ENCODE results near the gene TEC.
A peak's percentile ranks its signal among the peaks of the same experiment; 100 is the strongest.
"Not testable (repeated sequence)": the region's sequence is repeated elsewhere in the genome, so short reads cannot be mapped to it uniquely, and the experiment has no call there.

Gene TEC

DNA sequence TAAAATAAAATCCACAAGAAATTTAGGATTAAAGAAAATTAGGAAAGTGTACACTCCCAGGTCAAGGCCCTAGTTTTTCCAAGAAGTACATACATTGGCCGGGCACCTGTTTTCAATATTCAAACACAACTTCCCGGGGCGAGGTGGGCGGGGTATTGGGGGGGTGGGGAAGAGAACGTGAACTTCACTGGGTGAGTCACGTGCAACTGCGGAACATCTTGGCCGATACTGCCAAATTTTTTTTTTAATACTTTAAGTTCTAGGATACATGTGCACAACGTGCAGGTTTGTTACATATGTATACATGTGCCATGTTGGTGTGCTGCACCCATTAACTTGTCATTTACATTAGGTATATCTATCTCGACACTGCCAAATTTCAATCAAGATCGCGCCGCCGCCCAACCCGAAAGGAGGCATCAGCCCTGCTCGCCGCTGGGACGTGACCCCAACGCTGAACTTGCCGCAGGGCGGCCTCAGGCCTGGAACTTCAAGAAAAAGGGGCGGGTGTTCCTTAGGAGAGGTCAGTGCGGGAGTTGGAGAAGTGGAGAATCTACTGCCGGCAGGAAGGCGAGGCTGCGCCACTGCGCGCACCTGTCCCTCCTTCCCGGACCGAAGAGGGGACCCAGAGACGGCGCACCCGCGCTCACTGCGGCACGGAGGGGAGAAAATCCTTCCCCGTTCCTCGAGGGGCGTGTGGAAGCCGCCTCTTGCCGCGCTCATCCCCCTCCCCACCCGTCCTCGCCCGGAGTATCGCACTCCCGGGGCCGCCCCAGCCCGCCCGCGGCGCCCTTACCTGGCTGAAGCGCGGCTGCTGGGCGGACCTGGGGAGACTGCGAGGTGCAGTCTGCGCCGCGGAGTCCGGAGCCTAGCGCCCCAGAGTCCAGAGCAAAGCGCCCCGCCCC lies at the start of gene TEC:
Gene TEC, minus strand, starts transcription at position 883 of the 905 bp plus-strand sequence. CDS start 41,224 bp downstream, outside the sequence.
- peak in 1 of 2 donors; percentile 17 for DNase-seq (ENCODE audit: low read depth in 2 of 2)

DNA sequence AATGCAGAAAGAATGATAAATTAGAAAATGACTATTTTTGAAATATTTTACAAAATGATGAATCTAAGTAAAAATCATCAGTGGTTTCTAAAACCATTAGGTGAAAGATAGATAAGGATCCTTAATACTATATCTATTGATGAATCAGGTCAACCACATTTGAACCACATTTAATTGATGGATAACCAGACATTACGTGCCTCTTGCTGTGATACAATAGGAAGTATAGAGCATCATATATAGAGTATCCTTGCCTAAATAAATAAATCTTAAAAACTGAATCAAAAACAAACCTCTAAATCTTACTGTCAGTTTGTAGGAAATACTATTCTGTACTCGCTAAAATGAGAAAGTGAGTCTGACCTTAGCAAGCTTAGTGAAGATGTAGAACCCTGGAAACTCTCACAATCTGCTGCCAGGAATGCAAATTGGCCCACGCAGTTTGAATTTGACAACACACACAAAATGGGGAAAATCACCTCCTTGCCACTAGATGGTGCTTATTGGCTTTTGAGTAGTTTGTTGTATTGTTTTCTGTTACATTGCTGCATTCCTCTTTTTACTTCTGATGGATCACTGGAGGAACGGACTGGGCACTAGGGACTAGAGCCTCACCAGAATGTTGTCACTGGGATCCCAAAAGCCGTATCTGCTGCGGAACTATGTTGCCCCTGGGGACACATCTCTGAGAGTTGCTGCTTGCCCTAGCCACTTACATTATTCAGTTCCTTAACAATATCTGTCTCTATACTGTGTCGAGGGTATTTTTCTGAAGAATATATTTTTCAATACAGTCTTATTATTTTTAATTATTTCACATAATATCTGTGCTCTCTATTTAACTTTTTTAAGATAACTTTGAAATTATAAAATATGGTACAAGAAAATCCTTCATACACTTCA lies 46.3 kb upstream of the TEC start:
- peak in 1 of 2 donors; percentile 4 for DNase-seq (ENCODE audit: low read depth in 2 of 2)

DNA sequence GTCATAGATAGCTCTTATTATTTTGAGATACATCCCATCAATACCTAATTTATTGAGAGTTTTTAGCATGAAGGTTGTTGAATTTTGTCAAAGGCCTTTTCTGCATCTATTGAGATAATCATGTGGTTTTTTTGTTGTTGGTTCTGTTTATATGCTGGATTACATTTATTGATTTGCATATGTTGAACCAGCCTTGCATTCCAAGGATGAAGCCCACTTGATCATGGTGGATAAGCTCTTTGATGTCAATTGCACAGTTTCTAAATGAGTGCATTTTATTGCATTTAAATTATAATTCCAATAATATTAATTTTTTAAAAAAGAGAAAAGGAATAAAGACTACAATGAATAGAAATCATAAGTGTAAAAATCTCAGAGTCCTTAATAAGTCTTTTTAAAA lies 45.1 kb upstream of the TEC start:
- DNase-seq (ENCODE audit: low read depth in 2 of 2): not testable (repeated sequence)

DNA sequence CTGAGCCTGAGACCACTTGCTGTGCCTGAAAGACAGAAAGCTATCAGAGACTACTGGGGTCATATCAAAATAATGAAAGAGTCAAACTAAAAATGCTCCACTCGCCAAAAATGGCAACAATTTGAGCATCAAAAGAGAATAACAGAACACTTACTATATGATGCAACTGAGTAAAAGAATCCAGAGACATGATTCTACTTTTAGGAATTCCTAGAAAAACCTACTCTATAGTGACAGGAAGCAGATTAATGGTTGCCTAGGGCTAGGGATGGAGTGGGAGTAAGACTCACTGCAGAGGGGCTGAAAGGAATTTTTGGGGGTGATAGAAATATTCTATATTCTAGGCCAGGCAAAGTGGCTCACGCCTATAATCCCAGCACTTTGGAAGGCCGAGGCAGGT lies 42.3 kb upstream of the TEC start:
- DNase-seq (ENCODE audit: low read depth in 2 of 2): no peak

DNA sequence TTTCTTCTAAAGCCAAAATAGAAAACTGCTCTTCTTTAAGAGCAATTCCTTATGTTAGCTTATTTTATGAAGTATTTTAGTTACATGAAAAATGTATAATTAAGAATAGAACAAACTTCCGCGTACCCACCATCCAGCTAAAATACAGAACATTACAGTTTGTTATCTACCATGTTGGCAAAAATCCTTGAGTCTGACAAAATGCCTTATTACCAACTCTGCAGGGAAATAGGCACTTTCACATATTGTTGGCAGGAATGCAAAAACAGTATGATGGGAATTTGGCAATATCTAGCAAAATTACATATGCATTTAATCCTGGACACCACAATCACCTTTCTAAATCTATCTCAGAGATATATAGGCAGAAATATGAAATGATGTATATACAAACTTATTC lies 39.3 kb upstream of the TEC start:
- no peak for DNase-seq (ENCODE audit: low read depth in 2 of 2)

DNA sequence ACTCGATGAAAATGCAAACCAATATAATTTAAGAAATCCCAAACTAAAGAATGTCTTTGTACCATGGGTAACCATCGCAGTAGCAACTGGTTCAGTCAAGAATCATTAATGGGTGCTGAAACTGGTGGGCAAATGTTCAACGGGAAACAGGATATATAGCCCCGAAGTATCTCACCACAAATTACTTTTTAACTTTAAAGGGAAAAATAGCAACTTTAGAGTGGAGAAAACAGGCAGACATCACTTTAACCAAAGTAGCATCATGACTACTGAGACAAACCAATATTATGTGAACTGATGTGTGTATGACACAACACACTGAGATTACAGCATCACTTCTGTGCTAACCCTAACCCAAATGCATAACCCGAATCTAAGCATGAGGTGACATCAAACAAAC lies 37.9 kb upstream of the TEC start:
- no peak for DNase-seq (ENCODE audit: low read depth in 2 of 2)

DNA sequence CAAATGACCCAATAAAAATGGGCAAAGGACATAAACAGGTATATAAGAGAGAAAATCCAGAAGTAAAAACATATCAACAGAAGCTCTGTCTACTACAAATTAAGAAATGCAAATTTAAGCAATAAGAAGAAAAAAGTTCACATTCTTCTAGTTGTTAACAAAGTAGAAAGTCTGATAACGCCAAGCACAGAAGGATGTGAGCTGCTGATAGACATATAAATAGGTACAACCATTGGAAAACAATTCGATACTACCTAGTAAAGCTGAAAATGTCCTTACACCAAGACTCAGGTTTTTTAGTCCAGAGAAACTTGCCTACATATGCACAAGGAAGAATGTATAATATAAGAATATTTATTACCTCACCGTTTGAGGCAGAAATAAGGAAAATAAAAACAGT lies 35.9 kb upstream of the TEC start:
- DNase-seq (ENCODE audit: low read depth in 2 of 2): no peak

DNA sequence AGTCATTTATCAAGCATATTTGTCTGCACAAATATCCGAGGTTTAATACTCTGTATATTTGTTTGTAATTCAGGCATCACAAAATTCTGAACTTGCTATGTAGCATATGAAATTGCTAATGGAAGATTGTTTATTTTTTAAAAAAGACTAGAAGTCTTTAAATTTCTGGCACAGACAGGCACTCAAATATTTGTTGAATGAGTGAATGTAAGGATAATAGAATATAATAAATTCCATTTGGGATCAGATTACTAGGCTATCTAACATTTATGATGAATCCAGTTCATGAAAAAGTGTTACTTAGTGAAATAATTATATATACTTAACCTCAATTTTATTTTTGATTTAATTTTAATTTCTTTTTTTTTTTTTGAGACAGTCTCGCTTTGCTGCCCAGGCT lies 30.4 kb upstream of the TEC start:
- DNase-seq (ENCODE audit: low read depth in 2 of 2): no peak

DNA sequence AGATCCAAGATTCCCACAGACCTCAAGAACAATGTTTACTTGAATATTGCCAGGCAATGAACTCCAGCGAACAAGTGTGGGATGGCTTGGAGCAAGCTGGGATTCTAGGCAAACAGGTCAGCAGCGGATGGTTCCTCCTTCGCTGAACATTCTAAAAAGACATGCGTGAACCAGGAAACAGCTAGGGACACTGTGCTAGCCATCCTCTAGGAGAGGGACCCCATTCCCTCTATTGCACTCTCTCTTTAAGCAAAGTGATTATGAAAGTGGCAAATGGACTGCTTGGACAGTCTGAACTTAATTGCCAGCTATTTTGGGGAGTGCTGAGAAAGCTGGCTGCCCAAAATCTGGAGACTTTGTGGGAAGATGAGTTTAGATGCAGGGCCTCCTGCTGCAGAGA lies 29.9 kb upstream of the TEC start:
- no peak for DNase-seq (ENCODE audit: low read depth in 2 of 2)

DNA sequence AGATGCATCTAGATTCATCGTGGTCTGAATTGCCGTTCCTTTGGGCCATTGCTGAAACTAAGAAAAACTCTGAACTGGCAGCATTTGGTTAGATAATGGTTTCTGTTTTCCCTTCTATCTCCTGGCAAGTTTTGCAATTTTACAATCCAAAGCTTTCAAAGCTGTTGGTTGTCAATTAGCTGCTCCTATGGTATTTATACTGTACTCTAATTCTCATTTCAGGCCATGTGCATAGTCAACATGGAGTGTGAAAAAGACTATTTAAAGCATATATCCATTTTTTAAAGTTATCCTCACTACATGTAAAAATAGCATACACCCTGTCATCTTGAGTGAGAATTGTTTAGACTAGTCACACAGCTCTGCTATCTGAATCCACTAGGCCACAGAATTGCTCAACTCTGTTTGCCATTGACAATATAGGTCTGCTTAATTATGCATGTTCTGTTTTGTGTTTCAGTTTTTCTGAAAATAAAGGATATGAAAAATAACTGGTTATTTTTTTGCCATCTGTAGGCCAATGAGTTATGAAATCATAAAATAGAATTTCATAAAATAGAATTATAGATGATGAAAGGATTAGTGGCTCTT lies 27.7 kb upstream of the TEC start:
- no peak for DNase-seq (ENCODE audit: low read depth in 2 of 2)

DNA sequence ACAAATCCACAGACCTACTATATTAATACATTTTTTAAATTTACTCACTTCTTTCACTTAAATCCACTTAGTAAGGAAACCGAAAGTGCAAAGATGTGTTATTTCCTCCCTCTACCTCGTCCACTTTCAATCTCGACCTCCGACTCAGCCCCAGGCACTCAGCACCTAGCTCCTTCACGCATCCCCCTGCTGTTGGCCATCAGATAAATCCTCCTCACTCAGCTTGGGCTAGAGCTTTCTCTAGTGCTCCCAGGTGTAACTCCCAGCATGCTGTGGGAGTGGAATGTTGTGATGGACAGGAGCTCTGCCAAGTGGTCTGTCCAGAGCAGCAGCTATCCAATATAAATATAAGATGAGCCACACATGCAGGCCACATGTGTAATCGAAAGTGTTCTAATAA lies 26.7 kb upstream of the TEC start:
- no peak for DNase-seq (ENCODE audit: low read depth in 2 of 2)

DNA sequence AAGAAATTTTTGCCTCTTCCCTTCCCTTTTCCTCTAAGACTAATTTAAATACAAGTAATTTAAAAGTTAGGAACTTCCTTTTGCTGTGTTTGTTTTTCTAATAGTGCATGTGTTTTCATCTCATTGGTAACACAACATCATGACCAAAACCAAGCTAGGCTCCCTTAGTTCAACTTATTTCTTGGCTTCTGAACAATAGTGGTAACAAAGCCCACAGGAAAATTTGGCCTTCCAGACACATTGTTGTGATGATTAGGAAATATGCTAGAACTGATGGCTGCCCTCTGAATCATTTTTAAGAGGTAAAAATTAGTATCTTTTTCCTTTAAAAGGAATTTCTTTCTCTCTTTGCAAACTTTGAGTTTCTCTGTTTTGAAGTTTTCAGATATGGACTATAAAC lies 25.5 kb upstream of the TEC start:
- DNase-seq (ENCODE audit: low read depth in 2 of 2): no peak

DNA sequence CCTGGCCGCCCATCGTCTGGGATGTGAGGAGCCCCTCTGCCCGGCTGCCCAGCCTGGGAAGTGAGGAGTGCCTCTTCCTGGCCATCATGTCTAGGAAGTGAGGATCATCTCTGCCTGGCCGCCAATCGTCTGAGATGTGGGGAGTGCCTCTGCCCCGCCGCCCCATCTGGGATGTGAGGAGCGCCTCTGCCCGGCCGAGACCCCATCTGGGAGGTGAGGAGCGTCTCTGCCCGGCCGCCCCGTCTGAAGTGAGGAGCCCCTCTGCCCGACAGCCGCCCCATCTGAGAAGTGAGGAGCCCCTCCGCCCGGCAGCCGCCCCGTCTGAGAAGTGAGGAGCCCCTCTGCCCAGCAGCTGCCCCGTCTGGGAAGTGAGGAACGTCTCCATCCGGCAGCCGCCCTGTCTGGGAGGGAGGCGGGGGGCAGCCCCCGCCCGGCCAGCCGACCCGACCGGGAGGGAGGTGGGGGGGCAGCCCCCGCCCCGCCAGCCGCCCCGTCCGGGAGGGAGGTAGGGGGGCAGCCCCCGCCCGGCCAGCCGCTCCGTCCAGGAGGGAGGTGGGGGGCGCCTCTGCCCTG lies 22.7 kb upstream of the TEC start:
- DNase-seq (ENCODE audit: low read depth in 2 of 2): not testable (repeated sequence)

DNA sequence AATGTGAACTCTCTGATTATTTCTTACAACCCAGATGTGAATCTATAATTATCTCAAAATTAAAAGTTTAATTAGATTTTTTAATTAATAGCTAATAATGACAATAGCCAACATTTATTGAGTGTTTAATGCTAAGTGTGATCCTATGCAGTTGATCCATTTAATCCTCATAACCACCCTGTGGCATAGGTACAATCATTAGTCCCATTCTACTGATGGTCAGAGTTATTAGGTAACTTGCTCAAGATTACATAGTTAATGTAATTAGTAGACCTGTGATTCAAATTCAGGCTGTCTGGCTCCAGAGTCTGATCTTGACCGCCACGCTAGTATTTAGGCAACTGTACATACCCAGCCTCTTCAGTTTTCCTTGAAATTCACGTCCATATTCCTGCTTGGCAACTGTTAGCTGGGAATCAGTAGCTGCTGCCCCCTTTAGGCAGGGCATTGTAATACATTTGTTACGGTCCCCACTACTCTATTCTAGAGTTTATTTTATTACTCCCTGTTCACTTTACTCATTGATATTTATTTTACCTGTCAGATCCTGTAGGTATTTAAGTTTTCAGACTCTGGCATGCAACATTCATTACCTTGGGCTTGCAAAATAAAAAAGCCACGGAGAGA lies 20.6 kb upstream of the TEC start:
- no peak for DNase-seq (ENCODE audit: low read depth in 2 of 2)

DNA sequence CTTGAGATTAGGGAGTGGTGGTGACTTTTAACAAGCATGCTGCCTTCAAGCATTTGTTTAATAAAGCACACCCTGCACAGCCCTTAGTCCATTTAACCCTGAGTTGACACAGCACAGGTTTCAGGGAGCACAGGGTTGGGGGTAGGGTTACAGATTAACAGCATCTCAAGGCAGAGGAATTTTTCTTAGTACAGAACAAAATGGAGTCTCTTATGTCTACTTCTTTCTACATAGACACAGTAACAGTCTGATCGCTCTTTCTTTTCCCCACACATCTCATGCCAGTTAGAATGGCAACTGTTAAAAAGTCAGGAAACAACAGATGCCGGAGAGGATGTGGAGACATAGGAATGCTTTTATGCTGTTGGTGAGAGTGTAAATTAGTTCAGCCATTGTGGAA lies 16.4 kb upstream of the TEC start:
- DNase-seq (ENCODE audit: low read depth in 2 of 2): not testable (repeated sequence)

DNA sequence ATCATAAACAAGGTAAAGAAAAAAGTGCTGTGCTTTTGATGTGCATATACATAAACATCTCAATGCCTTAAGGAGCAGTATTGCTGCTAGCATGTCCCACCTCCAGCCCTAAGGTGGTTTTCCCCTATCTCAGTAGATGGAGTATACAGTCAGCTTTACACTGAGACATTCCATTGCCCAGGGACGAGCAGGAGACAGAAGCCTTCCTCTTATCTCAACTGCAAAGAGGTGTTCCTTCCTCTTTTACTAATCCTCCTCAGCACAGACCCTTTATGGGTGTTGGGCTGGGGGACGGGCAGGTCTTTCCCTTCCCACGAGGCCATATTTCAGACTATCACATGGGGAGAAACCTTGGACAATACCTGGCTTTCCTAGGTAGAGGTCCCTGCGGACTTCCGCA lies 16.0 kb upstream of the TEC start:
- not testable (repeated sequence) for DNase-seq (ENCODE audit: low read depth in 2 of 2)

DNA sequence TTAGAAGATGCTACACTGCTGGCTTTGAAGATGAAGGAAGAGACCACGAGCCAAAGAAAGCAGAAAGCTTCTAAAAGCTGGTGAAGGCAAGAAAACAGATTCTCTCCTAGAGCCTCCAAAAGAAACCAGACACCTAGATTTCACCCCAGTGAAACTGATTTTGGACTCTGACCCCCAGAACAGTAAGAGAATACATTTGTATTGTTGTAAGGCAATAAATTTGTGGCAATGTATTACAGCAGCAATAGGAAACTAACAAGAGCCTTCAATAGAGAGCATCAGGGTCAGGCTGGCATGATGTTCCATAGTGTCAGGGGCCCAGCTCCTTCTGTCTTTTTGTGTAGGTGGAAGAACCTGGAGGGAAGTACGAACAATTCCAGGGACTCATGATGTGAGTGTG lies 6.0 kb upstream of the TEC start:
- DNase-seq (ENCODE audit: low read depth in 2 of 2): no peak

DNA sequence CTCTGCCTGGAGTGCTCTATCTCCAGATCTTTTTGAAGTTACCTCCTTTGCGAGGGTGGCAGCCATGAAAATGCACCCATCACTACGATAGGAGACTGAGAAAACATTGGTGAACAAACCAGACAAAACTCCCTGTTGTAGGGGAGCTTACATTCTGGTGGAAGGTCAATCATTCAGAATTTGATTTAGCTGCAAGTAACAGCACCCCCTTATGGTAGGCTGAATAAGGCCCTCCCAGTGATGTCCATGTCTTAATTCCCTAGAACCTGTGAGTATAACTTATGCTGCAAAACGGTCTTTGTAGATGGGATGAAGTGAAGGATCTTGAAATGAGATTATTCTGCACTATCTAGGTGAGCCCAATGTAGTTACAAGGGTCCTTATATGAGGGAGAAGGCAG lies 5.6 kb upstream of the TEC start:
- DNase-seq (ENCODE audit: low read depth in 2 of 2): no peak

DNA sequence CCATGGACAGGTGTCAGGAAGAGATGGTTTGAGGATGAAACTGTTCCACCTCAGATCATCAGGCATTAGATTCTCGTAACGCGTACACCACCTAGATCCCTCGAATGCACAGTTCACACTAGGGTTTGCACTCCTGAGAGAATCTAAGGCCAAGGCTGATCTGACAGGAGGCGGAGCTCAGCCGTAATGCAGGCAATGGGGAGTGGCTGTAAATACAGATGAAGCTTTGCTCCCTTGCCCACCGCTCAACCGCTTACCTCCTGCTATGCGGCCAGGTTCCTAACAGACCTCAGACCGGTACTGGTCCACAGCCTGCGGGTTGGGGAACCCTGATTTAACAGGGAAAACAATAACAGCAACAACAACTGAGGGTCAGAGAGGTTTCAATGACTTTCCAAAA lies 2.0 kb upstream of the TEC start:
- DNase-seq (ENCODE audit: low read depth in 2 of 2): no peak

DNA sequence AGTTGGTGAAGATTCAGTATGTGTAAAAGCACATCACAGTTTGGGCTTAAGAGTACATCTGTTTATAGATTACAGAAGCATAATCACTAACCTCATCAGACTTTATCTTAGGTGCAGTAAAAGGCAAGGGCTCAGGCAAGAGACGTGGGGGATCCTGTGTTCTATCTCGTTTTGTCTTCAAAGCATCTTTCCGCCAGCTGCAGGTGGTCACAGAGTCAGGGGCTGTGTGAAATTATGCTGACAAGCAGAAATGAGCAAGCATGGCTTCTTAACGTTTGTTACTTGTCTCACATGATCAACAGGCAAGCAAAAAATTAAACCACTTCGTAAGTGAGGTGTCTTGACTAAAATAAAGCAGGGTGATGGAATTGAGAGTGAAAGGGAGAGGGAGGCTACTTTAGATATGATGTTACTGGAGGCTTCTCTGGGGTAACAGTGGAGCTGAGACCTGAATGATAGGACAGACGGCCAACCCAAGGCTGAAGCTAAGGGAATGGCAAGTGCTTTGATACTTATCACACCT lies 1.4 kb upstream of the TEC start:
- no peak for DNase-seq (ENCODE audit: low read depth in 2 of 2)

DNA sequence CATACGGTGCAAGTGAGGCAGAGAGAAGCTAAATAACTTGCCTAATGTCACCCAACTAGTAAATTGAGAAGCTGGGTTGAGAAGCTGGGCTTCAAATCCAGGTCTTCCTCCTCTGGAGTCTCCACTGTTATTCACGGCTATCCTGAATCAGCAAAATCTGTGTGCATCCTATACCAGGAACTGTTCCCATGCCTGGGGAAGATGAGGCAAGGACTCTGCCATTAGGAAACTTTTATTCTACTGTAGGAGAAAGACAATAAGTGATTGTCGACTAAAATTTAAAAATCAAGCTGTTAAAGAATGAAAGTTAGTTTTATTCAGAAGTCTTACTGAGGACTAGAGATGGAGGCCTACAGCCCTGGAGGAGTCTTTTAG lies 872 bp upstream of the TEC start:
- no peak for DNase-seq (ENCODE audit: low read depth in 2 of 2)

Data from stimulated activated CD8-positive, alpha-beta memory T cell treated with anti-CD3 and anti-CD28 coated beads, Interleukin-15, amount 100 ng/mL, for 48 hours (primary cell).